OCI-LY7 (cell line): ENCODE results near the gene LRRC4B.

Experiments used
- CTCF ChIP-seq: fragments of 200-600 bp; sonication (generic); conservative IDR thresholded peaks from 2 replicates; pipeline ENCODE4 v1.5.1; 2014; ENCODE audit warnings: mild to moderate bottlenecking, antibody characterized with exemption, low read length, moderate library complexity, mixed read lengths
- EZH2phosphoT487 ChIP-seq: fragments of 200-600 bp; sonication (generic); IDR thresholded peaks from 2 replicates; pipeline ENCODE4 v1.6.1; 2018; ENCODE audit warnings: low read depth, borderline replicate concordance, mild to moderate bottlenecking, mixed run types, antibody characterized with exemption, low read length, moderate library complexity, mixed read lengths

- TF ChIP-seq CTCF (no peak), EZH2phosphoT487 (no peak)
These were observed 58.0 kb downstream of the LRRC4B start for GRCh38 chr19:50510121-50510670.
